ENCODE data around the gene AQP2.

Gene AQP2

GRCh38 chr12:49920915-49921286 is 29.6 kb upstream of the AQP2 start:
- no peak for DNase-seq

- DNase-seq = no peak
Measured at GRCh38 chr12:49921299-49921698, 29.2 kb upstream of the AQP2 start.

- DNase-seq = no peak
Measured at GRCh38 chr12:49921936-49922335, 28.6 kb upstream of the AQP2 start.

- no peak for DNase-seq
Measured at GRCh38 chr12:49922349-49923034, 28.0 kb upstream of the AQP2 start.

- DNase-seq = no peak
Measured at GRCh38 chr12:49923035-49923644, 27.4 kb upstream of the AQP2 start.

GRCh38 chr12:49923880-49924556 is 26.5 kb upstream of the AQP2 start:
- no peak for DNase-seq

- DNase-seq = no peak
Measured at GRCh38 chr12:49924628-49925246, 25.8 kb upstream of the AQP2 start.

GRCh38 chr12:49925433-49926204 is 24.9 kb upstream of the AQP2 start:
- no peak for DNase-seq

GRCh38 chr12:49928471-49928870 is 22.1 kb upstream of the AQP2 start:
- DNase-seq = no peak

- no peak for DNase-seq
Measured at GRCh38 chr12:49929581-49929980, 21.0 kb upstream of the AQP2 start.

- peak; percentile 15 for DNase-seq
Measured at GRCh38 chr12:49930515-49931288, 19.8 kb upstream of the AQP2 start.

- no peak for DNase-seq
Measured at GRCh38 chr12:49932023-49932422, 18.5 kb upstream of the AQP2 start.

- DNase-seq = no peak
Measured at GRCh38 chr12:49932533-49933130, 17.9 kb upstream of the AQP2 start.

GRCh38 chr12:49933796-49934195 is 16.7 kb upstream of the AQP2 start:
- DNase-seq = no peak

- no peak for DNase-seq
Measured at GRCh38 chr12:49934505-49934904, 16.0 kb upstream of the AQP2 start.

GRCh38 chr12:49936925-49937324 is 13.6 kb upstream of the AQP2 start:
- DNase-seq = no peak

GRCh38 chr12:49937639-49938300 is 12.8 kb upstream of the AQP2 start:
- DNase-seq = no peak

- DNase-seq = no peak
Measured at GRCh38 chr12:49939307-49939706, 11.2 kb upstream of the AQP2 start.

- no peak for DNase-seq
Measured at GRCh38 chr12:49939707-49940106, 10.8 kb upstream of the AQP2 start.

GRCh38 chr12:49941556-49942511 is 8.7 kb upstream of the AQP2 start:
- no peak for DNase-seq
